Mesothelial cell of epicardium (in vitro differentiated cells): ENCODE measurements around the gene WDR20. TPM values are rescaled to one million over a fixed set of nuclear protein-coding genes. Genes with fewer than 3 reads are reported as not detected.

Source experiments
- DNase-seq, 2 experiments: peaks; one replicate each; pipeline ENCODE4 v3.0.0; 2021; ENCODE audit warnings: low spot score in 2 of 2; ENCODE audit not compliant: unreplicated experiment in 2 of 2
- H3K27ac Mint-ChIP-seq: 2 replicates; pipeline ENCODE4 v1.8.0; 2021; ENCODE audit warnings: mixed read lengths
- H3K27me3 Mint-ChIP-seq: 2 replicates; pipeline ENCODE4 v1.8.0; 2021; ENCODE audit warnings: low read depth, mixed read lengths
- H3K36me3 Mint-ChIP-seq: 2 replicates; pipeline ENCODE4 v1.8.0; 2021; ENCODE audit warnings: mixed read lengths
- H3K4me1 Mint-ChIP-seq: 2 replicates; pipeline ENCODE4 v1.8.0; 2021; ENCODE audit warnings: mixed read lengths
- H3K4me3 Mint-ChIP-seq: 2 replicates; pipeline ENCODE4 v1.8.0; 2021; ENCODE audit warnings: mild to moderate bottlenecking, moderate library complexity, mixed read lengths
- H3K9me3 Mint-ChIP-seq: 2 replicates; pipeline ENCODE4 v1.8.0; 2021; ENCODE audit warnings: mixed read lengths
- CTCF ChIP-seq: fragments of 200-600 bp; sonication (generic); IDR thresholded peaks from one replicate; pipeline ENCODE4 v1.5.0; 2021; ENCODE audit warnings: antibody characterized with exemption; ENCODE audit not compliant: unreplicated experiment
- total RNA-seq: library from RNA; stranded (reverse); gene quantifications from 3 replicates; pipeline ENCODE4 v1.2.1, GENCODE V29; 2021

The WDR20 gene
- total RNA-seq, 1 donor from 2014 or later: 39.5 TPM

GRCh38 chr14:102215576-102216250 is 76.0 kb downstream of the WDR20 start:
- Mint-ChIP-seq H3K27me3 (no peaks in the 10 kb centered on the region), H3K27ac (peak overlapping the region; percentile 63), H3K9me3 (no peaks in the 10 kb centered on the region), H3K4me3 (no peak overlapping the region), H3K4me1 (no peaks in the 10 kb centered on the region), H3K36me3 (peaks cover 3% of the 10 kb centered on the region)
- DNase-seq: no peak
- no peak for TF ChIP-seq CTCF

- TF ChIP-seq CTCF: no peak
- Mint-ChIP-seq H3K4me3 (no peak overlapping the region), H3K4me1 (no peaks in the 10 kb centered on the region), H3K27me3 (no peaks in the 10 kb centered on the region), H3K9me3 (no peaks in the 10 kb centered on the region), H3K27ac (peak overlapping the region; percentile 5), H3K36me3 (peaks cover 3% of the 10 kb centered on the region)
- DNase-seq: no peak
Measured at GRCh38 chr14:102217399-102217798, 77.7 kb downstream of the WDR20 start.

- Mint-ChIP-seq H3K4me3 (no peak overlapping the region), H3K4me1 (no peaks in the 10 kb centered on the region), H3K27me3 (no peaks in the 10 kb centered on the region), H3K9me3 (no peaks in the 10 kb centered on the region), H3K36me3 (peaks cover 3% of the 10 kb centered on the region), H3K27ac (no peak overlapping the region)
- DNase-seq: no peak
- no peak for TF ChIP-seq CTCF
Measured at GRCh38 chr14:102217987-102218421, 78.3 kb downstream of the WDR20 start.

GRCh38 chr14:102218688-102219087 is 79.0 kb downstream of the WDR20 start:
- no peaks in the 10 kb centered on the region for H3K4me1 Mint-ChIP-seq
- TF ChIP-seq CTCF: no peak
- no peaks in the 10 kb centered on the region for H3K9me3 Mint-ChIP-seq
- DNase-seq: no peak
- peaks cover 3% of the 10 kb centered on the region for H3K36me3 Mint-ChIP-seq
- no peaks in the 10 kb centered on the region for H3K27me3 Mint-ChIP-seq
- H3K4me3 Mint-ChIP-seq: no peak overlapping the region
- H3K27ac Mint-ChIP-seq: no peak overlapping the region

GRCh38 chr14:102219316-102219715 is 79.6 kb downstream of the WDR20 start:
- no peaks in the 10 kb centered on the region for H3K4me1 Mint-ChIP-seq
- H3K27ac Mint-ChIP-seq: no peak overlapping the region
- DNase-seq: no peak
- H3K36me3 Mint-ChIP-seq: peaks cover 3% of the 10 kb centered on the region
- no peak for TF ChIP-seq CTCF
- no peaks in the 10 kb centered on the region for H3K9me3 Mint-ChIP-seq
- no peaks in the 10 kb centered on the region for H3K27me3 Mint-ChIP-seq
- H3K4me3 Mint-ChIP-seq: no peak overlapping the region
